ENCODE data around the gene NCAPD2.

DNA sequence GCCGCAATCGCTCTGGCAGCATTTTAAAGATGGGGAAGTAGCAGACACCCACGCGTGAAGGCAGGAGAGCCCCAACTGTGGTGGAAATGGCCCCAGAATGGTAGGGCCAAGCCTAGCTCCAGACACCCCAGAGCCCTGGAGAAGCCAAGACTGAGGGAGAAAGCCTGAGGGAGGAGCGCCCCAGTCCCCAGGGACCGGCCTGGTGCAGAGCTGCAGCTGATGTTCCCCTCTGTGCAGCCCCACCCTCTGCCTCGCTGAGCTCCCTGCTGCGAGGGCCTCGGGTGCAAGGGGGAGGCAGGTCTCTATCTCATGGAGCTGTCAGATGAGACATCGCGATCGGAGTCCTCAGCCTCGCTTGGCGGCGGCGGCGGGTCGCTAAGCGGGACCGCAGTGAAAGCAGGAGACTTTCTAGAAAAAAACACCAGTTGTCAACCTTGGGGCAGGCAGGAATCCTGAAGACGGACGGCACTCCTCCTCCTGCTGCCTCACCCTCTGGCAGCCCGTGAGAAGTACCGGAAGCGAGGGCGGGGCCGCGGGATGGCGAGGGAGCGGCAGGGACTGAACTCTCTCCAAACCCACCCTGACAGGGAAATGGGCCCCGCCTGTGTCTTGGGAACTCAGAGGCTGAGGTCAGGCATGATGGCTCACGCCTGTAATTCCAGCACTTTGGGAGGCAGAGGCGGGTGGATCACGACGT is 46.4 kb downstream of the NCAPD2 start:
- TF ChIP-seq EP300 (IDR thresholded peaks at IDR 0.05; ENCODE audit: borderline replicate concordance) (peak; percentile 36; the same call in 1 of the 2 replicates), TCF12 (IDR thresholded peaks at IDR 0.05; ENCODE audit: low read depth) (peak; percentile 58; the same call in 1 of the 2 replicates), TEAD4 (IDR thresholded peaks at IDR 0.05) (peak; percentile 7; the same call in 1 of the 2 replicates), ZBTB7A (IDR thresholded peaks at IDR 0.05; ENCODE audit: low read depth) (peak; percentile 75), TAF1 (IDR thresholded peaks at IDR 0.05; ENCODE audit: low read depth) (peak; percentile 8; the same call in 1 of the 2 replicates)
- TF ChIP-seq, protein P1, sequence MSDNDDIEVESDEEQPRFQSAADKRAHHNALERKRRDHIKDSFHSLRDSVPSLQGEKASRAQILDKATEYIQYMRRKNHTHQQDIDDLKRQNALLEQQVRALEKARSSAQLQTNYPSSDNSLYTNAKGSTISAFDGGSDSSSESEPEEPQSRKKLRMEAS (IDR thresholded peaks at IDR 0.05) = no peak; the same call in 1 of the 2 replicates
